ENCODE measurements around the gene CFLAR. TPM values are rescaled to one million over a fixed set of nuclear protein-coding genes. Genes with fewer than 3 reads are reported as not detected.

CFLAR gene
- total RNA-seq, 1 experiment from 2014 or later, result 57.8 TPM

- DNase-seq (ENCODE audit: low spot score), result no peak
These were observed 101.0 kb downstream of the CFLAR start for GRCh38 chr2:201216918-201217317.

DNA sequence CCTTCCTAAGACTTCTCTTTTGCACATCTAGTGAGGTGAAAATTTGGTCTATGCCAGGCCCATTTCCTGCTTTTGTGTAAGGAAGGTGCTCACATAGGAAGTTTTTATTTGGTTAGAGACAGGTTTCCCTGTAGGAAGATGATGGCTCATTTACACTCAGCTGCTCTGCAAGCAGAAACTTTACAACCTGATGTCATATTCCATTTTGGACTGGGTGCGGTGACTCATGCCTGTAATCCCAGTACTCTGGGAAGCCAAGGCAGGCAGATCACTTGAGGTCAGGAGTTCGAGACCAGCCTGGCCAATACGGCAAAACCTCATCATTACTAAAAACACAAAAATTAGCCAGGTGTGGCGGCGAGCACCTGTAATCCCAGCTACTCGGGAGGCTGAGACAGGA is 102.8 kb downstream of the CFLAR start:
- peak; percentile 24 for DNase-seq (ENCODE audit: low spot score)

DNA sequence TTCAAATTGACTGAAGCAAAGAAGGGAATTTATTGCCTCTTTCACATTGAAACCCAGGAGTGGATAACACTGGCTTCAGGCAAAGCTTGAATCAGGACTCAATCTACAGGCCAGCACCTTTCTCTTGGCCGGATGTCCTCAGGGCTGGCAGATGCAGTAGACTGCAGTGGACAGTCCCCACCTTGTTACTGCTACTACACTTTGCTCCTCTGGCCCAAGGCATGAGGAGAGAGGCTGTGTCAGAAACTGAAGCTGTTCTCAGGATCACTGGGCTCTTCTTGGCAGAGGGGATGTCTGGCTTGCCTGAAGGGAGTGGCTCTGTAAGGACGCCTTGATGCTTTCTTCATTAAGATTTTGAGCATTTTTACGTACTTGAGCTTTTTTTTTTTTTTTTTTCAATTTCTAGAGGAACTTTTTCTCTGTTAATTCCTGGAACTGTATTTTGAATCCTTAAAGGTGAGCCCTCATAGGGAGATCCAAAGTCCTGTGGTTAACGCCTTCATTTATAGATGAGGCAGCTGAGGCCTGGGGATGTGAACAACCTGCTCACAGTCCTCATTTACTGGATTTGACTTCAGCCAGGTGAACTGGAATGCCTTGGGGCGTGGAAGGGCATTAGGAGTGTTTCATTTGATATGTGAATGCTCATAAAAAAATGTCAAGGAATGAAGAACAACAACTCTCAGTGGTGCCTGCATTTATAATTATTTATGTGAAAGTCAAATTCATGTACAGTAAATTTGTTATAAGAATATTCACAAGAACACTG is 103.5 kb downstream of the CFLAR start:
- DNase-seq (ENCODE audit: low spot score), result no peak

GRCh38 chr2:201220102-201220570 is 104.2 kb downstream of the CFLAR start:
- no peak for DNase-seq (ENCODE audit: low spot score)

GRCh38 chr2:201223089-201224073 is 107.4 kb downstream of the CFLAR start:
- no peak for DNase-seq (ENCODE audit: low spot score)

Other genes starting within 250 kb of the CFLAR start
- gene PPIL3, start 227.1 kb upstream of the CFLAR start, total RNA-seq (2014; rRNA removed; shearing (Covaris generic)), result 89.1 and 173 TPM in 2 replicates
- 69.7 and 80.0 TPM in 2 replicates for gene NIF3L1, start 226.8 kb upstream of the CFLAR start, total RNA-seq (2014; rRNA removed; shearing (Covaris generic))
- 28.8 and 40.5 TPM in 2 replicates for gene ORC2, start 152.5 kb upstream of the CFLAR start, total RNA-seq (2014; rRNA removed; shearing (Covaris generic))
- 8.6 and 22.8 TPM in 2 replicates for gene HYCC2, start 44.5 kb upstream of the CFLAR start, total RNA-seq (2014; rRNA removed; shearing (Covaris generic))
- 238 and 435 TPM in 2 replicates for gene NDUFB3, start 44.2 kb upstream of the CFLAR start, total RNA-seq (2014; rRNA removed; shearing (Covaris generic))
- 3.2 and 3.9 TPM in 2 replicates for gene CASP10, start 67.0 kb downstream of the CFLAR start, total RNA-seq (2014; rRNA removed; shearing (Covaris generic))
- 68.6 and 101 TPM in 2 replicates for gene CASP8, start 144.4 kb downstream of the CFLAR start, total RNA-seq (2014; rRNA removed; shearing (Covaris generic))
- not detected in 2 replicates for gene FLACC1, start 241.2 kb downstream of the CFLAR start, total RNA-seq (2014; rRNA removed; shearing (Covaris generic))